Pericardium fibroblast (primary cell): ENCODE data around the gene TMEM60. TPM values are rescaled to one million over a fixed set of nuclear protein-coding genes. Genes with fewer than 3 reads are reported as not detected.

Experiments used
- total RNA-seq: library from RNA; depleted of rRNA; stranded (reverse); fragments of >200 nt; gene quantifications from 2 replicates; pipeline ENCODE4 v1.2.3, GENCODE V29; 2015

The TMEM60 gene, protein sequence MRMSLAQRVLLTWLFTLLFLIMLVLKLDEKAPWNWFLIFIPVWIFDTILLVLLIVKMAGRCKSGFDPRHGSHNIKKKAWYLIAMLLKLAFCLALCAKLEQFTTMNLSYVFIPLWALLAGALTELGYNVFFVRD
- 19.0 and 20.5 TPM in 2 replicates for total RNA-seq

DNA sequence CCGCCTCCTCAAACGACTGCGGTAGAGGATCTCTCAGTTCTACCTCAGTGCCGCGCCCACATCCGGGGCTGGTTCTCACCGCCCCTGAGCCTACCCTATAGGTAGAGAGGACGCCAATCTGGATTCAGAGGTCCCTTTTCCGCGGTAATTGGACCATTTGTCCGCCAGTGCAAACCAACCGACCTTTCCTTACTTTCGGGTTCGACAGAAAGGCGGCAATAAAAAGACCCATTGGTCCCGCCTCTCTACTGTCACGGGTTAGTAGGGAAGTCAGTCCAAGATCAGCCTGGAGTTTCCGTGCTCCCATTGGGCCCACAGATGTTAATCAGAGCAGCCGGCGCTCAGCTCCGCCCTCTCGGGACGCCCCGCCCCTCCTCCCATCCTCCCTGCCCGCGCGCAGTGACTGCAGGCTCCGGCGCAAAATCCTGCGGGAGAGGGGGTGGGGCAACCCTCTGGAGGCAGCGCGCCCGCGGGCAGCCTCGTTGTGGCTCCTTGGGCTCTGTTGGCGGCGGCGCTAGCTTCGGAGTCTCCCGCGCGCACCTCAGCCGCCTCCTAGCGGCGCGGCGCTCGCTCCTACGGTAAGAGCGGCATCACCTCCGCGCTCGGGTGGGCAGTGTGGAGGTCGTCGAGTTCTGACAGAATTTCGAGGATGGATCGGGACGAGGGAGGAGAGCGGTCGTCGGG is at the start of gene TMEM60, which contains the start of gene PHTF2:
TSS of gene TMEM60 (minus strand) at position 41 of the 684 bp plus-strand sequence. CDS start 4,061 bp downstream, outside the sequence.
TSS of gene PHTF2 (plus strand) at position 380 of the 684 bp plus-strand sequence.

Other genes with a start within 250 kb of the TMEM60 start
- 9.1 and 13.2 TPM in 2 replicates for gene RSBN1L, start 102.0 kb downstream of the TMEM60 start, total RNA-seq
- gene PHTF2, start 339 bp upstream of the TMEM60 start, total RNA-seq, result 12.6 and 16.7 TPM in 2 replicates